Heart left ventricle (tissue), 13 donors: Measurements from ENCODE around the gene TMTC2.

Experiments used
- POLR2A ChIP-seq, 2 donors: fragments of 450-650 bp; IDR thresholded peaks; one replicate each; pipeline ENCODE4 v1.6.1; 2017; ENCODE audit warnings: antibody characterized with exemption in 2 of 2, mild to moderate bottlenecking in 2 of 2, moderate library complexity in 2 of 2
- TF ChIP-seq, protein P1 (sequence below), 12 donors: fragments of 200-600 bp; sonication (generic) in 4 of 12; IDR thresholded peaks; one replicate each; pipeline versions ENCODE4 v1.5.0 to v1.8.0; 2018 to 2022; ENCODE audit warnings: antibody characterized with exemption in 12 of 12, mild to moderate bottlenecking in 5 of 12
- donor health status: ischemic (EF 13 %, LVEDD 7.1; RV severe dilation, severe dysfunction).
- donor health status: DM: no; HTN: yes; CAD: no.
- donor health status: DM: no; HTN: no; CAD: no.
- donor health status: ischemic (EF 25% LVEDD 6.9; RV normal size, moderate dysfunction).
- donor health status: ischemic (EF 25% LVEDD 5.7; RV mildly dilated, moderate dysfunction).
- donor health status: ischemic (EF 35%, LVEDD 5.7; RV mildly dilated, moderate dysfunction).
- donor health status: nonischemic (EF 11% LVEDD 7.7; RV severe dilation, severe dysfunction).
- donor health status: DM: yes; HTN: yes; CAD: no.
- donor health status: PGD.
- donor health status: ischemic (EF 29% LVEDD 5.4; RV normal size, mild dysfunction).
- donor health status: nonischemic (EF 23%, LVEDD 6.1; RV moderate dilation, normal function).

DNA sequence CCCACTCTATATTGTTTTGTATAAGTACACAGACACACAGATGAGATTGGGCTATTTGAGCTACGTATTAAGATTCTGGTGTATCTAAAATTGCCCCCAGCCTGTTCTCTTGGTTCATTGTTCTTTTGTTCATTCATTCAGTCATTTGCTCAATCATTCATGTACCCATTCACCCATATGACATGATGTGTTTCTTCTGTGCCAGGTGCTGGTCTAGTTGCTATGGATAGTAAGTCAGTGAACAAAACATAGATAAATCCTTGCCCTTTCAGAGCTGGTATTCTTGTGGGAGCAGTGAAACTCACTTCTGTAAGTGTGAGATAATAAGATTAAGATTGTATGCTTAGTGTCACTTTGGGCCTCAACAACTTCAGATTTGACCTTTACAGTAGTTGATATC is 191.3 kb downstream of the TMTC2 start:
- TF ChIP-seq, protein P1, sequence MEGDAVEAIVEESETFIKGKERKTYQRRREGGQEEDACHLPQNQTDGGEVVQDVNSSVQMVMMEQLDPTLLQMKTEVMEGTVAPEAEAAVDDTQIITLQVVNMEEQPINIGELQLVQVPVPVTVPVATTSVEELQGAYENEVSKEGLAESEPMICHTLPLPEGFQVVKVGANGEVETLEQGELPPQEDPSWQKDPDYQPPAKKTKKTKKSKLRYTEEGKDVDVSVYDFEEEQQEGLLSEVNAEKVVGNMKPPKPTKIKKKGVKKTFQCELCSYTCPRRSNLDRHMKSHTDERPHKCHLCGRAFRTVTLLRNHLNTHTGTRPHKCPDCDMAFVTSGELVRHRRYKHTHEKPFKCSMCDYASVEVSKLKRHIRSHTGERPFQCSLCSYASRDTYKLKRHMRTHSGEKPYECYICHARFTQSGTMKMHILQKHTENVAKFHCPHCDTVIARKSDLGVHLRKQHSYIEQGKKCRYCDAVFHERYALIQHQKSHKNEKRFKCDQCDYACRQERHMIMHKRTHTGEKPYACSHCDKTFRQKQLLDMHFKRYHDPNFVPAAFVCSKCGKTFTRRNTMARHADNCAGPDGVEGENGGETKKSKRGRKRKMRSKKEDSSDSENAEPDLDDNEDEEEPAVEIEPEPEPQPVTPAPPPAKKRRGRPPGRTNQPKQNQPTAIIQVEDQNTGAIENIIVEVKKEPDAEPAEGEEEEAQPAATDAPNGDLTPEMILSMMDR (IDR thresholded peaks at IDR 0.05): no peak
- no peak for TF ChIP-seq POLR2A (IDR thresholded peaks at IDR 0.05)
